Stimulated activated CD4-positive, alpha-beta T cell treated with anti-CD3 and anti-CD28 coated beads, Interleukin-2, amount 100 ng/mL, for 4 hours (primary cell): Measurements from ENCODE around the gene MEGF8.

Source experiments
- DNase-seq: peaks from one replicate; pipeline ENCODE4 v3.0.0-alpha.2; 2020; ENCODE audit warnings: low read depth

Gene MEGF8

DNA sequence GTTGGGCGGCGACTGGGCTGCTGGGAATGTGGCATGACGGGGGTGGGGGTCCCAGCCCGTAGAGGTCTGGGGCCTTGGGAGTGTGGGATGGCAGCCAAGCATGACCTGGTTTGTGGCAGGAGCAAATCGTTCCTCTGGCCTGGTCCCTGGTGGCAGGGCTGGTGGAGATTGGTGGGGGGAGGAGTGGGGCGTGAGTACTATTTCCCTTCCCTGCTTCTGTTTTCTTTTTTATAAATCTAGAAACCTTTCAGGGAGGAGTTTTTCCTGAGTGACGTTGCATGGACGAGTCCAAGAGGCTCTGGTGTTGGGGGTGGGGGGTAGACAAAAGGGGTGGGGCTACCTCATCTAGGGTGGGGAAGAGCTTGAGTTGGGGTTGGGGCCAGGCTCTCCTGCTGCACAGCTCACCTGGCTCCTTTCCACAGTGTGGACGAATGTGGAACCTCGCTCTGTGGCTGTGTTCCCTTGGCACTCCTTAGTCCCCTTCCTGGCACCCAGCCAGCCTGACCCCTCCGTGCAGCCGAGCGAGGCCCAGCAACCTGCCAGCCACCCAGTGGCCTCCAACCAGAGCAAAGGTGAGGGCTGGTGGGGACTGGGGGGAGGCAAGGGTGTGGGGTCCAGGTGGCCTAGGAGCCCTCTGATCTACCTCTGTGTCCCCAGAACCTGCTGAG is 39.0 kb upstream of the MEGF8 start:
- DNase-seq: no peak

DNA sequence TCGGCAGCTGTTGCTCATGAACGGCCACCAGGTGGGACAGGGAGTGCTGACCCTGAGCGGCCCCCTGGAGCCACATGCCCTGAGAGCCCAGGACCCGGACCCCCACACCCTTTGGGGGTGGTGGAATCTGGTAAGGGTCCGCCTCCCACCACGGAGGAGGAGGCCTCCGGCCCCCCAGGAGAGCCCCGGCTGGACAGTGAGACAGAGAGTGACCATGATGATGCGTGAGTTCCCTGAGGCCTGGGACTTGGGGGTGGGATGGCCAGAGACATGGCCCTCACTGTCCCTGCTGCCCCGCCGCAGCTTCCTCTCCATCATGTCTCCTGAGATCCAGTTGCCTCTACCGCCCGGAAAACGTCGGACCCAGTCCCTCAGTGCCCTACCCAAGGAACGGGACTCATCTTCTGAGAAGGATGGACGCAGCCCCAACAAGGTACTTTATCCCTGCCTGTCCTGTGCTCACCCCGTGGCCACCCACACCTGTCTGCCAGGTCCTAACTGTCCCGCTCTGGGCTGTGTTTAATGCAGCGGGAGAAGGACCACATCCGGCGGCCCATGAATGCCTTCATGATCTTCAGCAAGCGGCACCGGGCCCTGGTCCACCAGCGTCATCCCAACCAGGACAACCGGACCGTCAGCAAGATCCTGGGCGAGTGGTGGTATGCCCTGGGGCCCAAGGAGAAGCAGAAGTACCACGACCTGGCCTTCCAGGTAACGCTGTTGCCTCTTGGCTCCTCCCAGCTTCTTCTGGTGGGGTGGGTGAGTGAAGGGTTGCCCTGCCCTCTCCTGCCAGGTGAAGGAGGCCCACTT is 38.2 kb upstream of the MEGF8 start:
- no peak for DNase-seq

DNA sequence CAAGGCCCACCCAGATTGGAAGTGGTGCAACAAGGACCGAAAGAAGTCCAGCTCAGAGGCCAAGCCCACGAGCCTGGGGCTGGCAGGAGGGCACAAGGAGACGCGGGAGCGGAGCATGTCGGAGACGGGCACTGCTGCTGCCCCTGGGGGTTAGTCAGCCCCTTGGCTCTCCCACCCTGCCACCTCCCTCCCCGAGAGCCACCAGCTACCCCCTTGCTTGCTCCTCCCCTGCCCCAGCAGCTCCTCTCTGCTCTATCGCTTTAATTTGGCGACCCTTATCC is 37.7 kb upstream of the MEGF8 start:
- DNase-seq: no peak

- DNase-seq: no peak
Measured at GRCh38 chr19:42288387-42288786, 37.0 kb upstream of the MEGF8 start.

GRCh38 chr19:42288881-42289555 is 36.4 kb upstream of the MEGF8 start:
- no peak for DNase-seq

DNA sequence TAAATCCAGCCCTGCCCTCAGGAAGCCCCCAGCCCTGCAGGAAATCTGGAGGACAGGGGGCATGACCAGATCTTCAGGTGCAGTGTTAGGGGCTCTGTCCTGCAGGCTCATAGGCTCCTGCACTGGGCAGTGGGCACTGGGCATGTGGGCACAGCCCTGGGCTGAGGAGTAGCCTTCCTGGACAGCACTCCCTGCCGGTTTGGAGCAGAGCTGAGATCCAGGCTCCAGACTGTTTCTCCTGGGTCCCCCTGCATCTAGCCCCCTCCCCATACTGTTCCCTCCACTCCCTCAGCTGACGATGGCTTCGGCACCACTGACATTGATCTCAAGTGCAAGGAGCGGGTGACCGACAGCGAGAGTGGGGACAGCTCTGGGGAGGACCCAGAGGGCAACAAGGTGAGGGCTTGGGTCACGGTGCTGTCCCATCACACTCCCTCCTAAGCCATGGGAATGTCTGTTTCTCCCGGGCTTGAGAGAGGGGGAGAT is 35.8 kb upstream of the MEGF8 start:
- DNase-seq: no peak

- no peak for DNase-seq
Measured at GRCh38 chr19:42290136-42290522, 35.3 kb upstream of the MEGF8 start.

GRCh38 chr19:42290523-42291434 is 34.7 kb upstream of the MEGF8 start:
- DNase-seq: no peak

GRCh38 chr19:42291435-42291810 is 34.0 kb upstream of the MEGF8 start:
- no peak for DNase-seq

GRCh38 chr19:42292042-42292960 is 33.1 kb upstream of the MEGF8 start:
- DNase-seq: no peak

DNA sequence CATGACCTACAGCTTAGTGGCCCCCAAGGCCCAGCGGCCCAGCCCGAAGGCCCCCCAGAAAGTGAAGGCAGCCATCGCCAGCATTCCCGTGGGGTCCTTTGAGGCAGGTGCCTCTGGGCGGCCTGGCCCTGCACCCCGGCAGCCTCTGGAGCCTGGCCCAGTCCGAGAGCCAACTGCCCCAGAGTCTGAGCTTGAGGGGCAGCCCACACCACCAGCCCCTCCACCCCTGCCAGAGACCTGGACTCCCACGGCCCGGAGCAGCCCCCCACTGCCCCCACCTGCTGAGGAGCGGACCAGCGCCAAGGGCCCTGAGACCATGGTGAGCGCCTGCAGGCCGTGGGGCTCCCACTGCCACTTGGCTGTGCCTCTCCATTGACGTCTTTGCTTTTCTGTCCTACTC is 32.5 kb upstream of the MEGF8 start:
- DNase-seq: no peak

- DNase-seq: no peak
Measured at GRCh38 chr19:42293540-42293939, 31.9 kb upstream of the MEGF8 start.

DNA sequence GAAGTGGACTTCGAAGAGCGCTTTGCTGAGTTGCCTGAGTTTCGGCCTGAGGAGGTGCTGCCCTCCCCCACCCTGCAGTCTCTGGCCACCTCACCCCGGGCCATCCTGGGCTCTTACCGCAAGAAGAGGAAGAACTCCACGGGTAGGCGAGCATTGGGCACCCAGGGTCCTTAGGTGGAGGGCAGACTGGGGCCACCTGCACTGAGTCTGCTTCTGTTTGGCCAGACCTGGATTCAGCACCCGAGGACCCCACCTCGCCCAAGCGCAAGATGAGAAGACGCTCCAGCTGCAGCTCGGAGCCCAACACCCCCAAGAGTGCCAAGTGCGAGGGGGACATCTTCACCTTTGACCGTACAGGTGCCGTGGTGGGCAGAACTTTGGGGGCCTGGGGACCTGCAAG is 31.5 kb upstream of the MEGF8 start:
- no peak for DNase-seq

DNA sequence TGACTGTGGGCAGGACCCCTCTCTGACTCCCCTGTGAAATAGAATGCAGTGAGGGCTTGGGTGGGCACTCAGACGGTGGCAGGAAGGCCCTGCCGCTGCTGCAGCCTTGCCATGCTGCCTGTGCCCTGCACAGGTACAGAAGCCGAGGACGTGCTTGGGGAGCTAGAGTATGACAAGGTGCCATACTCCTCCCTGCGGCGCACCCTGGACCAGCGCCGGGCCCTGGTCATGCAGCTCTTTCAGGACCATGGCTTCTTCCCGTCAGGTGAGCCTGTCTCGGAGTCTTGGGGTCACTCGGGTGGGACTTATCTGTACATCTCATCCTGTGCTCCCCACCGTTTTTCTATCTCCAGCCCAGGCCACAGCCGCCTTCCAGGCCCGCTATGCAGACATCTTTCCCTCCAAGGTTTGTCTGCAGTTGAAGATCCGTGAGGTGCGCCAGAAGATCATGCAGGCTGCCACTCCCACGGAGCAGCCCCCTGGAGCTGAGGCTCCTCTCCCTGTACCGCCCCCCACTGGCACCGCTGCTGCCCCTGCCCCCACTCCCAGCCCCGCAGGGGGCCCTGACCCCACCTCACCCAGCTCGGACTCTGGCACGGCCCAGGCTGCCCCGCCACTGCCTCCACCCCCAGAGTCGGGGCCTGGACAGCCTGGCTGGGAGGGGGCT is 30.8 kb upstream of the MEGF8 start:
- DNase-seq: no peak

DNA sequence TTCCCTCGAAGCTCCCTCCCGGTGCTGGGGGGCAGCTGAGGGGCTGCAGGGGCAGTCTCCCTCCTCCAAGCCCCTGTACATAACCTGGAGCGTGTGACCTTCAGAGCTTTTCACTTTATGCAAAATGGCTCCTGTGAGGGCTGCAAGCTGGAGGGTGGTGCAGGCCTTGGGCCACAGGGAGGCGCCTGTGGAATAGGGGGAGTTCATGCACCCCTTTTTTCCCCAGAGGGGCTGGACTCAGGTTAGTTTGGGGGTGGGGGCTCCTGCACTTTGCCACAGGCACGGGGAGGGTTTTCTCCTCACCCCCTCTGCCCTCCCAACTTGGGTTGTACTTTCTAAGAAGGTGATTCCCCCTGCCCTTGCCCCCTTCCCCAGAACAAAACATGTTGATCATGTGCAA is 30.1 kb upstream of the MEGF8 start:
- no peak for DNase-seq

DNA sequence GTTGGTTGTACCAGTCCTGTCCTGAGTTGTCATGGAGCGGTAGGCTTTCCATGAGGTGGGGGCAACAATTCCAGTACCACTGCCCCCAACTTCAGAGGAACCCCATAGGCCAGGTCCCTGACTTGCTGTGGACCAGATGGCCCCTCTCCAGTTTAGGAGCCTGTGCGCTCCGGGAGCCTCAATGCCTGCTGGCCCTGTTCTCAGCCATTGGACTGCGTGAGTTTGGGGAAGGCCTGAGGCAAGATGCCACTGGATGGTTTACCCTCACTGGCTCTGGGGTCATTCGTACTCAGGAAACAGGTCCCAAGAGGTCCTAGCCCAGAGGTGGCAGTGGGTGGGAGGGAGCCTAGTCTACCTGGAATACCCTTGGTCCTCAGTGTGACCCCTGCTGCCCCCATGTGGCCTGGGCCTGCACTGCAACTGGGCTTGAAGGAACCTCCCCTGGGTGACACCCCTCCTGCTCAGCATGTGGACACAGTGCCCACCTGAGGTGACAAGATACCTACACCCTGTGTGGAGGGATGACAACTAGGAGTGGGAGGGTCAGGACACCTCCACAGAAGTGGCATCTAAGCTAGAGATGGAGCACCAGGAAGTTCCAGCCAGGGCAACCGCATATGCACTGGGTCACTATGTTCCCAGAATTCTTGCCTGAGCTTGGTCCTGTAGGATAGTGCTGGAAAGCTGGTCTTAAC is 29.5 kb upstream of the MEGF8 start:
- DNase-seq: peak; percentile 81

- no peak for DNase-seq
Measured at GRCh38 chr19:42297039-42297438, 28.4 kb upstream of the MEGF8 start.

DNA sequence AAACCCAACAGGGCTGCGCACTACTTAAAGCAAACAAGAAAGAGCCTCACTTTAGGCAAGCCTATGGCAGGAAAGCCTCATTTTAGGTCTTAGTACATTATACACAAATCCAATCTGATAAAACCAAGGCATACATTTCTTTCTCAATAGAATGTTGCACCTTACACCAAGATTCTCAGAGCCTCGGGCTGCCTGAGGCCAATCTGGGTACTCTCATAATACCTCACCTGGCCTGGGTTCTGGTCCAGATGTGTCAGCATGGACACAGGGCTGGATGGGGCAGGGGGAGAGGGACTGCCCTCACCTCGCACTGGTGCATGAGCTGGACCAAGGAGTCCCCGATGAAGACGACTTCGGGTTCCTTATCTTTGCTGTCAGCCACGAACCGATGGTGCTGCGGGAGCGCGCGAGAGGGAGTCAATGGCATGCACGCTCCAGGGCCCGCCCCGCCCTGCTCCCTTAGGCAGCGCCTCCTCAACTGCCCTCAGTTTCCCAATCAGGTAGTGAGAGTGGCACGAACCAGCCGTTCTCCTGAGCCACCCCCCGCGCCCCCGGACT is 23.7 kb upstream of the MEGF8 start, which contains the start of gene PRR19:
TSS of gene PRR19 (plus strand) at position 487 of the 558 bp plus-strand sequence. CDS start 7,453 bp downstream, outside the sequence.
- no peak for DNase-seq

DNA sequence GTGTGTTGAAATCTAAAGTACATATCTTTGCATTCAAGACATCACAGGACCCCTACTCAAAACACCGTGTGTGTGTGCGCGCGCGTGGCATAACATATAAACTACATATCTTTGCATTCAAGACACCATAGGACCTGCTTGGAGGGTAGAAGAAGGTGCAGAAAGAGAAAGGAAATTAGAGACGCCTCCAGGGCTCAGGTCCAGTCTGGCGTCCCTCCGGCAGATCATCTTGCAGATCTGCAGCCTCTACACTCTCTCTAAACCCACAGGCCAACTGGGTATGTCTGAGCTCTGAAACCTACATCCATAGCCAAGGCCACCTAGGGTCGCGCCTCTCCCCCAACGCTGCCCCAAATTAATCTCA is 22.4 kb upstream of the MEGF8 start:
- DNase-seq: no peak

DNA sequence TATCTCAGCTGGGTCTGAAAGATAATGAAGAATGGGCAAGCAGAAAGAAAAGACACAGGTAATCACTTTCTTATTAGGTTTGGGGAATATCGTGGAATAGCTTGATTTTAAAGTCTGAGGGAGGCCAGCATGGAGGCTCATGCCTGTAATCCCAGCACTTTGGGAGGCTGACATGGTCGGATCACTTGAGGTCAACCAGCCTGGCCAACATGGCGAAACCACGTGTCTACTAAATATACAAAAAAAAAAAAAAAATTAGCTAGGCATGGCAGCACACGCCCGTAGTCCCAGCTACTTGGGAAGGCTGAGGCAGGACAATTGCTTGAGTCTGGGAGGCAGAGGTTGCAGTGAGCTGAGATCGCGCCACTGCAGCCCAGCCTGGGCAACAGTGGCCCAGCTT is 21.6 kb upstream of the MEGF8 start:
- no peak for DNase-seq
